GM12878 (cell line): ENCODE measurements around the gene IFNL1.

ENCODE experiments used
- BACH1 ChIP-seq: fragments of 450-650 bp; IDR thresholded peaks from 2 replicates; pipeline ENCODE4 v1.6.1; 2017; ENCODE audit warnings: mild to moderate bottlenecking, borderline replicate concordance
- CBX5 ChIP-seq: sonication (generic); IDR thresholded peaks from 2 replicates; pipeline ENCODE4 v1.6.1; 2016; ENCODE audit warnings: low read depth, moderate library complexity, mild to moderate bottlenecking, inconsistent platforms
- EGR1 ChIP-seq, 2 experiments: IDR thresholded peaks; 1 replicate in 1 of 2; 2 replicates in 1 of 2; pipeline ENCODE4 v1.6.1; 2011 to 2012; ENCODE audit warnings: low read depth in 2 of 2, low read length in 2 of 2, borderline replicate concordance in 1 of 2, mild to moderate bottlenecking in 1 of 2, moderate library complexity in 1 of 2
- LARP7 ChIP-seq: fragments of 450-650 bp; IDR thresholded peaks from 2 replicates; pipeline ENCODE4 v1.6.1; 2017; ENCODE audit warnings: mild to moderate bottlenecking
- MXI1 ChIP-seq: fragments of 150-350 bp; IDR thresholded peaks from 2 replicates; pipeline ENCODE4 v1.6.1; 2011; ENCODE audit warnings: low read depth, mild to moderate bottlenecking, inconsistent platforms, low read length, improper control_type of control experiment
- NBN ChIP-seq: fragments of 450-650 bp; IDR thresholded peaks from 2 replicates; pipeline ENCODE4 v1.6.1; 2016
- SUZ12 ChIP-seq: fragments of 200-600 bp; sonication (generic); IDR thresholded peaks from one replicate; pipeline ENCODE4 v1.6.1; 2018; ENCODE audit warnings: antibody characterized with exemption, mild to moderate bottlenecking; ENCODE audit not compliant: unreplicated experiment
- TF ChIP-seq, protein P1 (sequence below): fragments of 450-650 bp; IDR thresholded peaks from 2 replicates; pipeline ENCODE4 v1.6.1; 2016; ENCODE audit warnings: mild to moderate bottlenecking, moderate library complexity, borderline replicate concordance
- TF ChIP-seq, protein P2 (sequence below), 3 experiments: IDR thresholded peaks in 2 of 3; conservative IDR thresholded peaks in 1 of 3; 2 replicates each; pipeline ENCODE4 v1.5.1; 2011; ENCODE audit warnings: low read depth in 3 of 3, low read length in 3 of 3, mild to moderate bottlenecking in 3 of 3, control low read depth in 2 of 3, moderate library complexity in 2 of 3, inconsistent platforms in 1 of 3, mixed read lengths in 1 of 3; ENCODE audit not compliant: control insufficient read depth in 2 of 3, insufficient read depth in 1 of 3; ENCODE audit errors: extremely low read depth in 1 of 3
- TF ChIP-seq, protein P3 (sequence below): IDR thresholded peaks from 2 replicates; pipeline ENCODE4 v1.6.1; 2012; ENCODE audit warnings: low read depth, low read length, improper control_type of control experiment

DNA sequence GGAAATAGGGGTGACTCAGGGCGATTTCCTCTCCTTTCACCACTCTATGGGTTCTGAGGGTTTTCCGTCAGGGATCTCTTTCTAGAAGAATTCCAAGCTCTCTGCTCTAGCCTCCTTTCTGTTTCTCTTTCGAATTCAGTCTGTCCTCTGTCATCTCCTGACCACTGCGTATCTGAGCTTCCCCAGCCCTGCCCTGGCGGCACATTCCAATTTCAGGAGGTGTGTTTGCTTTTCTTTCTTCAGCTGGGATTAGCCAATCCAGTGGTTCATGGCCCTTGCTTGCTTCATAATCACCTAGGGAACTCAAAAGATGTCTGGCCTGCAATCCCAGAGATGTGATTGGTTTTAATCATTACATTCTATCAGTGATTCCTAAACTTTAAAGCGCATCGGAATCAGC lies 18.6 kb upstream of the IFNL1 start:
- TF ChIP-seq BACH1 (no peak), CBX5 (no peak), MXI1 (no peak), LARP7 (no peak), NBN (no peak), SUZ12 (no peak), EGR1 (IDR thresholded peaks at IDR 0.05; ENCODE audit: borderline replicate concordance in 1 of 2, low read depth in 2 of 2, low read length in 2 of 2) (no peak)
- TF ChIP-seq, protein P1, sequence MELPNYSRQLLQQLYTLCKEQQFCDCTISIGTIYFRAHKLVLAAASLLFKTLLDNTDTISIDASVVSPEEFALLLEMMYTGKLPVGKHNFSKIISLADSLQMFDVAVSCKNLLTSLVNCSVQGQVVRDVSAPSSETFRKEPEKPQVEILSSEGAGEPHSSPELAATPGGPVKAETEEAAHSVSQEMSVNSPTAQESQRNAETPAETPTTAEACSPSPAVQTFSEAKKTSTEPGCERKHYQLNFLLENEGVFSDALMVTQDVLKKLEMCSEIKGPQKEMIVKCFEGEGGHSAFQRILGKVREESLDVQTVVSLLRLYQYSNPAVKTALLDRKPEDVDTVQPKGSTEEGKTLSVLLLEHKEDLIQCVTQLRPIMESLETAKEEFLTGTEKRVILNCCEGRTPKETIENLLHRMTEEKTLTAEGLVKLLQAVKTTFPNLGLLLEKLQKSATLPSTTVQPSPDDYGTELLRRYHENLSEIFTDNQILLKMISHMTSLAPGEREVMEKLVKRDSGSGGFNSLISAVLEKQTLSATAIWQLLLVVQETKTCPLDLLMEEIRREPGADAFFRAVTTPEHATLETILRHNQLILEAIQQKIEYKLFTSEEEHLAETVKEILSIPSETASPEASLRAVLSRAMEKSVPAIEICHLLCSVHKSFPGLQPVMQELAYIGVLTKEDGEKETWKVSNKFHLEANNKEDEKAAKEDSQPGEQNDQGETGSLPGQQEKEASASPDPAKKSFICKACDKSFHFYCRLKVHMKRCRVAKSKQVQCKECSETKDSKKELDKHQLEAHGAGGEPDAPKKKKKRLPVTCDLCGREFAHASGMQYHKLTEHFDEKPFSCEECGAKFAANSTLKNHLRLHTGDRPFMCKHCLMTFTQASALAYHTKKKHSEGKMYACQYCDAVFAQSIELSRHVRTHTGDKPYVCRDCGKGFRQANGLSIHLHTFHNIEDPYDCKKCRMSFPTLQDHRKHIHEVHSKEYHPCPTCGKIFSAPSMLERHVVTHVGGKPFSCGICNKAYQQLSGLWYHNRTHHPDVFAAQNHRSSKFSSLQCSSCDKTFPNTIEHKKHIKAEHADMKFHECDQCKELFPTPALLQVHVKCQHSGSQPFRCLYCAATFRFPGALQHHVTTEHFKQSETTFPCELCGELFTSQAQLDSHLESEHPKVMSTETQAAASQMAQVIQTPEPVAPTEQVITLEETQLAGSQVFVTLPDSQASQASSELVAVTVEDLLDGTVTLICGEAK: no peak
- TF ChIP-seq, protein P2, sequence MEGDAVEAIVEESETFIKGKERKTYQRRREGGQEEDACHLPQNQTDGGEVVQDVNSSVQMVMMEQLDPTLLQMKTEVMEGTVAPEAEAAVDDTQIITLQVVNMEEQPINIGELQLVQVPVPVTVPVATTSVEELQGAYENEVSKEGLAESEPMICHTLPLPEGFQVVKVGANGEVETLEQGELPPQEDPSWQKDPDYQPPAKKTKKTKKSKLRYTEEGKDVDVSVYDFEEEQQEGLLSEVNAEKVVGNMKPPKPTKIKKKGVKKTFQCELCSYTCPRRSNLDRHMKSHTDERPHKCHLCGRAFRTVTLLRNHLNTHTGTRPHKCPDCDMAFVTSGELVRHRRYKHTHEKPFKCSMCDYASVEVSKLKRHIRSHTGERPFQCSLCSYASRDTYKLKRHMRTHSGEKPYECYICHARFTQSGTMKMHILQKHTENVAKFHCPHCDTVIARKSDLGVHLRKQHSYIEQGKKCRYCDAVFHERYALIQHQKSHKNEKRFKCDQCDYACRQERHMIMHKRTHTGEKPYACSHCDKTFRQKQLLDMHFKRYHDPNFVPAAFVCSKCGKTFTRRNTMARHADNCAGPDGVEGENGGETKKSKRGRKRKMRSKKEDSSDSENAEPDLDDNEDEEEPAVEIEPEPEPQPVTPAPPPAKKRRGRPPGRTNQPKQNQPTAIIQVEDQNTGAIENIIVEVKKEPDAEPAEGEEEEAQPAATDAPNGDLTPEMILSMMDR (IDR thresholded peaks at IDR 0.05 in 2 of 3, conservative IDR thresholded peaks at IDR 0.05 in 1 of 3; ENCODE audit: control insufficient read depth in 2 of 3, extremely low read depth in 1 of 3, insufficient read depth in 1 of 3, low read depth in 3 of 3, low read length in 3 of 3): no peak
- TF ChIP-seq, protein P3, sequence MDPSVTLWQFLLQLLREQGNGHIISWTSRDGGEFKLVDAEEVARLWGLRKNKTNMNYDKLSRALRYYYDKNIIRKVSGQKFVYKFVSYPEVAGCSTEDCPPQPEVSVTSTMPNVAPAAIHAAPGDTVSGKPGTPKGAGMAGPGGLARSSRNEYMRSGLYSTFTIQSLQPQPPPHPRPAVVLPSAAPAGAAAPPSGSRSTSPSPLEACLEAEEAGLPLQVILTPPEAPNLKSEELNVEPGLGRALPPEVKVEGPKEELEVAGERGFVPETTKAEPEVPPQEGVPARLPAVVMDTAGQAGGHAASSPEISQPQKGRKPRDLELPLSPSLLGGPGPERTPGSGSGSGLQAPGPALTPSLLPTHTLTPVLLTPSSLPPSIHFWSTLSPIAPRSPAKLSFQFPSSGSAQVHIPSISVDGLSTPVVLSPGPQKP: no peak
